Suprapubic skin (tissue), 4 donors: ENCODE data around the gene MBOAT2.

Source experiments
- EP300 ChIP-seq: sonication (generic); formaldehyde crosslinking; IDR thresholded peaks from one replicate; pipeline ENCODE4 v1.6.1; 2017; ENCODE audit warnings: antibody characterized with exemption
- POLR2A ChIP-seq, 2 donors: fragments of 450-650 bp; IDR thresholded peaks; one replicate each; pipeline ENCODE4 v1.6.1; 2017; ENCODE audit warnings: antibody characterized with exemption in 2 of 2, mild to moderate bottlenecking in 2 of 2, moderate library complexity in 2 of 2
- POLR2AphosphoS5 ChIP-seq, 3 donors: sonication (generic); formaldehyde crosslinking; IDR thresholded peaks; one replicate each; pipeline ENCODE4 v1.6.1; 2017; ENCODE audit warnings: antibody characterized with exemption in 3 of 3
- TF ChIP-seq, protein P1 (sequence below), 2 donors: fragments of 200-600 bp in 1 of 2; fragments of 450-650 bp in 1 of 2; sonication (generic) in 1 of 2; IDR thresholded peaks; one replicate each; pipeline ENCODE4 v1.5.1; 2016 to 2019; ENCODE audit warnings: antibody characterized with exemption in 2 of 2, mild to moderate bottlenecking in 1 of 2, moderate library complexity in 1 of 2

DNA sequence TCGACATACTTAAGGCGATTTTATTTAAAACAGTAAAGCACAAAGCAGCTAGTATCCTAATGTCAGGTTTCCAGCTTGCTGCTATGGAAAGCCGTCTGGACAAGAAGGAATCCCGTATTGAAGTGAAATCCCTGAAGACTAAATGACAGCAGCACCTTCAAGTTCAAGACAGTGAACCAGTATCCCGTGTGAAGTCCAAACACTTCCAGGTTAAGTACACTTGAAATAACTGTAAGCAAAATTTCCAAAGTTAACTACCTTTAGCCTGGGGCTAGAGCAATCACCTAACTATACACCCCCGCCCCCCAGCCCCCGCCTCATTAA lies 1.2 kb downstream of the MBOAT2 start:
- TF ChIP-seq, protein P1, sequence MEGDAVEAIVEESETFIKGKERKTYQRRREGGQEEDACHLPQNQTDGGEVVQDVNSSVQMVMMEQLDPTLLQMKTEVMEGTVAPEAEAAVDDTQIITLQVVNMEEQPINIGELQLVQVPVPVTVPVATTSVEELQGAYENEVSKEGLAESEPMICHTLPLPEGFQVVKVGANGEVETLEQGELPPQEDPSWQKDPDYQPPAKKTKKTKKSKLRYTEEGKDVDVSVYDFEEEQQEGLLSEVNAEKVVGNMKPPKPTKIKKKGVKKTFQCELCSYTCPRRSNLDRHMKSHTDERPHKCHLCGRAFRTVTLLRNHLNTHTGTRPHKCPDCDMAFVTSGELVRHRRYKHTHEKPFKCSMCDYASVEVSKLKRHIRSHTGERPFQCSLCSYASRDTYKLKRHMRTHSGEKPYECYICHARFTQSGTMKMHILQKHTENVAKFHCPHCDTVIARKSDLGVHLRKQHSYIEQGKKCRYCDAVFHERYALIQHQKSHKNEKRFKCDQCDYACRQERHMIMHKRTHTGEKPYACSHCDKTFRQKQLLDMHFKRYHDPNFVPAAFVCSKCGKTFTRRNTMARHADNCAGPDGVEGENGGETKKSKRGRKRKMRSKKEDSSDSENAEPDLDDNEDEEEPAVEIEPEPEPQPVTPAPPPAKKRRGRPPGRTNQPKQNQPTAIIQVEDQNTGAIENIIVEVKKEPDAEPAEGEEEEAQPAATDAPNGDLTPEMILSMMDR (IDR thresholded peaks at IDR 0.05) = no peak
- TF ChIP-seq POLR2A (IDR thresholded peaks at IDR 0.05) (no peak), EP300 (no peak), POLR2AphosphoS5 (IDR thresholded peaks at IDR 0.05) (no peak)
